ENCODE results near the gene GBP6.
"Not testable (repeated sequence)": the region's sequence is repeated elsewhere in the genome, so short reads cannot be mapped to it uniquely, and the experiment has no call there.

Gene GBP6

GRCh38 chr1:89367221-89367620, 3.4 kb downstream of the GBP6 start:
- no peak for DNase-seq (ENCODE audit: low read depth in 2 of 2)

- no peak for DNase-seq (ENCODE audit: low read depth in 2 of 2)
These were observed 5.5 kb downstream of the GBP6 start for GRCh38 chr1:89369331-89369730.

GRCh38 chr1:89373810-89374209, 10.0 kb downstream of the GBP6 start:
- peak in 1 of 2 donors; percentile 16 for DNase-seq (ENCODE audit: low read depth in 2 of 2)

- DNase-seq (ENCODE audit: low read depth in 2 of 2): no peak
These were observed 14.1 kb downstream of the GBP6 start for GRCh38 chr1:89378001-89378400.

- no peak for DNase-seq (ENCODE audit: low read depth in 2 of 2)
These were observed 17.8 kb downstream of the GBP6 start for GRCh38 chr1:89381618-89382017.

- no peak for DNase-seq (ENCODE audit: low read depth in 2 of 2)
These were observed 18.6 kb downstream of the GBP6 start for GRCh38 chr1:89382479-89382878.

GRCh38 chr1:89383185-89383584, 19.3 kb downstream of the GBP6 start:
- no peak for DNase-seq (ENCODE audit: low read depth in 2 of 2)

- DNase-seq (ENCODE audit: low read depth in 2 of 2): no peak
These were observed 26.8 kb downstream of the GBP6 start for GRCh38 chr1:89390707-89391106.

GRCh38 chr1:89391686-89392085, 27.8 kb downstream of the GBP6 start:
- DNase-seq (ENCODE audit: low read depth in 2 of 2): no peak

- DNase-seq (ENCODE audit: low read depth in 2 of 2): no peak
These were observed 31.0 kb downstream of the GBP6 start for GRCh38 chr1:89394851-89395250.

GRCh38 chr1:89396902-89397301, 33.0 kb downstream of the GBP6 start:
- DNase-seq (ENCODE audit: low read depth in 2 of 2): no peak

- DNase-seq (ENCODE audit: low read depth in 2 of 2): no peak
These were observed 41.5 kb downstream of the GBP6 start for GRCh38 chr1:89405275-89405929.

GRCh38 chr1:89407360-89407759, 43.5 kb downstream of the GBP6 start:
- no peak for DNase-seq (ENCODE audit: low read depth in 2 of 2)

- DNase-seq (ENCODE audit: low read depth in 2 of 2): not testable (repeated sequence)
These were observed 43.9 kb downstream of the GBP6 start for GRCh38 chr1:89407768-89408167.

- no peak for DNase-seq (ENCODE audit: low read depth in 2 of 2)
These were observed 61.2 kb downstream of the GBP6 start for GRCh38 chr1:89425056-89425455.

- no peak for DNase-seq (ENCODE audit: low read depth in 2 of 2)
These were observed 65.2 kb downstream of the GBP6 start for GRCh38 chr1:89429062-89429461.

- not testable (repeated sequence) for DNase-seq (ENCODE audit: low read depth in 2 of 2)
These were observed 65.8 kb downstream of the GBP6 start for GRCh38 chr1:89429681-89430080.

GRCh38 chr1:89433421-89433820, 69.6 kb downstream of the GBP6 start:
- DNase-seq (ENCODE audit: low read depth in 2 of 2): no peak

- DNase-seq (ENCODE audit: low read depth in 2 of 2): not testable (repeated sequence)
These were observed 70.4 kb downstream of the GBP6 start for GRCh38 chr1:89434058-89434780.

All from stimulated activated CD4-positive, alpha-beta T cell treated with anti-CD3 and anti-CD28 coated beads, Interleukin-1b, Interleukin-23, amount 100 ng/mL, for 4 hours (primary cell).